Smooth muscle cell (in vitro differentiated cells): ENCODE measurements around the gene UBE2M. TPM values are rescaled to one million over a fixed set of nuclear protein-coding genes. Genes with fewer than 3 reads are reported as not detected.

Experiments
- DNase-seq: peaks from one replicate; lab custom pipeline; 2025; ENCODE audit not compliant: unreplicated experiment; lab: John Stamatoyannopoulos, UW
- H2AFZ ChIP-seq: fragments of 200-600 bp; sonication (generic); 2 replicates; pipeline ENCODE4 v1.6.0; 2016; ENCODE audit warnings: antibody characterized with exemption, low read depth, mild to moderate bottlenecking
- H3F3A ChIP-seq: fragments of 200-600 bp; sonication (generic); 2 replicates; pipeline ENCODE4 v1.6.0; 2017; ENCODE audit warnings: antibody characterized with exemption, low read depth
- H3K27ac ChIP-seq: fragments of 200-600 bp; sonication (generic); 2 replicates; pipeline ENCODE4 v1.5.1; 2016; ENCODE audit warnings: low read depth, mild to moderate bottlenecking
- H3K27me3 ChIP-seq: fragments of 200-600 bp; sonication (generic); 2 replicates; pipeline ENCODE4 v1.6.1; 2016; ENCODE audit warnings: low read depth, mild to moderate bottlenecking
- H3K36me3 ChIP-seq: fragments of 200-600 bp; sonication (generic); 2 replicates; pipeline ENCODE4 v1.5.1; 2016; ENCODE audit warnings: low read depth
- H3K4me1 ChIP-seq: fragments of 200-600 bp; sonication (generic); 2 replicates; pipeline ENCODE4 v1.5.1; 2016; ENCODE audit warnings: low read depth
- H3K4me2 ChIP-seq: fragments of 200-600 bp; sonication (generic); 2 replicates; pipeline ENCODE4 v1.6.0; 2016; ENCODE audit warnings: mild to moderate bottlenecking
- H3K4me3 ChIP-seq: fragments of 200-600 bp; sonication (generic); 2 replicates; pipeline ENCODE4 v1.5.1; 2016; ENCODE audit warnings: mild to moderate bottlenecking
- H3K79me2 ChIP-seq: fragments of 200-600 bp; sonication (generic); 2 replicates; pipeline ENCODE4 v1.6.0; 2016; ENCODE audit warnings: low read depth, mild to moderate bottlenecking
- H3K9ac ChIP-seq: fragments of 200-600 bp; sonication (generic); 2 replicates; pipeline ENCODE4 v1.6.0; 2016; ENCODE audit warnings: low read depth
- H3K9me3 ChIP-seq: fragments of 200-600 bp; sonication (generic); replicated peaks from 2 replicates; pipeline ENCODE4 v1.5.1; 2016; ENCODE audit warnings: low read depth
- H4K20me1 ChIP-seq: fragments of 200-600 bp; sonication (generic); 2 replicates; pipeline ENCODE4 v1.6.0; 2016; ENCODE audit warnings: low read depth
- WGBS: methylation state at CpG from one replicate; pipeline ENCODE4 v1.1.7; 2016; ENCODE audit warnings: low lambda C conversion rate; 5-methylcytosine and 5-hydroxymethylcytosine counted together
- polyA plus RNA-seq: library from polyadenylated mRNA; unstranded; fragments of >200 nt; fragmentation: Nextera tagmentation; extraction: Ambion mirVana; gene quantifications from 2 replicates; pipeline ENCODE4 v1.2.1, GENCODE V29; 2016
- total RNA-seq: library from RNA; depleted of rRNA; stranded (reverse); fragments of >200 nt; gene quantifications from 2 replicates; pipeline ENCODE4 v1.2.3, GENCODE V29; 2014
- TF ChIP-seq, protein P1 (sequence below): fragments of 200-600 bp; sonication (generic); IDR thresholded peaks from 2 replicates; pipeline ENCODE4 v1.5.1; 2017; ENCODE audit warnings: borderline replicate concordance, mild to moderate bottlenecking, antibody characterized with exemption; ENCODE audit not compliant: insufficient read depth, poor library complexity, severe bottlenecking

Gene UBE2M
- total and polyA plus RNA-seq, 2 experiments from 2014 or later = 45.9 to 118 TPM

DNA sequence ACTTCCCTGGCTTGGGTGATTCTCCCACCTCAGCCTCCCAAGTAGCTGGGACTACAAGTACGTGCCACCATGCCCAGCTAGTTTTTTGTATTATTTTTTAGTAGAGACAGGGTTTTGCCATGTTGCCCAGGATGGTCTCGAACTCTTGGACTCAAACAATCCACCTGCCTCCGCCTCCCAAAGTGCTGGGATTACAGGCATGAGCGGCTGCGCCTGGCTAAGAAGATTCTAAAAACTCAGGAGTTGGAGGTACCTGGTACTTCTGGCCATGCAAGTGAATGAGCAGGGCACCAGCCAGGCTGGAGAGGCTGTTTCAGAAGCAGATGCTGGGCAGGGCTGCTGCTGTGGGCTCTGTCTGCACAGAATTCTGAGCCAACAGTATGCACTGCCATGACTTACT lies 8.6 kb upstream of the UBE2M start:
- peaks cover 10% of the 10 kb centered on the region for H3F3A ChIP-seq
- TF ChIP-seq, protein P1, sequence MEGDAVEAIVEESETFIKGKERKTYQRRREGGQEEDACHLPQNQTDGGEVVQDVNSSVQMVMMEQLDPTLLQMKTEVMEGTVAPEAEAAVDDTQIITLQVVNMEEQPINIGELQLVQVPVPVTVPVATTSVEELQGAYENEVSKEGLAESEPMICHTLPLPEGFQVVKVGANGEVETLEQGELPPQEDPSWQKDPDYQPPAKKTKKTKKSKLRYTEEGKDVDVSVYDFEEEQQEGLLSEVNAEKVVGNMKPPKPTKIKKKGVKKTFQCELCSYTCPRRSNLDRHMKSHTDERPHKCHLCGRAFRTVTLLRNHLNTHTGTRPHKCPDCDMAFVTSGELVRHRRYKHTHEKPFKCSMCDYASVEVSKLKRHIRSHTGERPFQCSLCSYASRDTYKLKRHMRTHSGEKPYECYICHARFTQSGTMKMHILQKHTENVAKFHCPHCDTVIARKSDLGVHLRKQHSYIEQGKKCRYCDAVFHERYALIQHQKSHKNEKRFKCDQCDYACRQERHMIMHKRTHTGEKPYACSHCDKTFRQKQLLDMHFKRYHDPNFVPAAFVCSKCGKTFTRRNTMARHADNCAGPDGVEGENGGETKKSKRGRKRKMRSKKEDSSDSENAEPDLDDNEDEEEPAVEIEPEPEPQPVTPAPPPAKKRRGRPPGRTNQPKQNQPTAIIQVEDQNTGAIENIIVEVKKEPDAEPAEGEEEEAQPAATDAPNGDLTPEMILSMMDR = no peak
- H4K20me1 ChIP-seq = peaks cover 6% of the 10 kb centered on the region
- no peak overlapping the region for H3K9ac ChIP-seq
- no peaks in the 10 kb centered on the region for H3K36me3 ChIP-seq
- H2AFZ ChIP-seq = no peak overlapping the region
- 96% methylated on average over 5 of the region's 5 CpGs for WGBS
- no peaks in the 10 kb centered on the region for H3K9me3 ChIP-seq
- no peak overlapping the region for H3K4me2 ChIP-seq
- H3K4me1 ChIP-seq = no peaks in the 10 kb centered on the region
- DNase-seq = no peak
- no peaks in the 10 kb centered on the region for H3K27me3 ChIP-seq
- no peak overlapping the region for H3K4me3 ChIP-seq
- no peak overlapping the region for H3K27ac ChIP-seq
- H3K79me2 ChIP-seq = peaks cover 1% of the 10 kb centered on the region

DNA sequence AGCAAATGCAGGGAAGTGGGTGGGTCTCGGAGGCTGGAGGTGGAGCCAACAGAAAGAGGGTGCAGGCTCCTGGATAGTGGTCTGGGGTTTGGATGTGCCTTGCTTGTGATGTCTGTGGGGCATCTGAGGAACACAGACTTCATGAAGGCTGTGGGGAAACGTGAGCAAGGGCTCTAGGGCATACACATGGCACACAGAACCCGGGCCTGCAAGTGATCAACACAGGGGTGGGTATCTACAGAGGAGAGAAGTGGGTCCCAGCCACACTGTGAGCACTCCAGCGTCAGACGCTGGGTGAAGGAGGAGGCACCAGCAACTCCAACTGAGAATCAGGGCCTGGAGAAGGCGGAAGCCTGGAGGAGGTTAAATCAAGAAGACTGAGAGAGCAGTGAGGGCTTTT lies 5.4 kb upstream of the UBE2M start:
- no peaks in the 10 kb centered on the region for H3K27me3 ChIP-seq
- no peak overlapping the region for H3K4me2 ChIP-seq
- H3K79me2 ChIP-seq = no peaks in the 10 kb centered on the region
- no peak overlapping the region for H3K4me3 ChIP-seq
- 88% methylated on average over 6 of the region's 6 CpGs for WGBS
- no peak overlapping the region for H3K9ac ChIP-seq
- no peak for DNase-seq
- H2AFZ ChIP-seq = no peak overlapping the region
- no peaks in the 10 kb centered on the region for H3K9me3 ChIP-seq
- peaks cover 6% of the 10 kb centered on the region for H4K20me1 ChIP-seq
- peaks cover 10% of the 10 kb centered on the region for H3F3A ChIP-seq
- no peaks in the 10 kb centered on the region for H3K36me3 ChIP-seq
- H3K4me1 ChIP-seq = peaks cover 6% of the 10 kb centered on the region
- no peak overlapping the region for H3K27ac ChIP-seq
- TF ChIP-seq, protein P1 = no peak

DNA sequence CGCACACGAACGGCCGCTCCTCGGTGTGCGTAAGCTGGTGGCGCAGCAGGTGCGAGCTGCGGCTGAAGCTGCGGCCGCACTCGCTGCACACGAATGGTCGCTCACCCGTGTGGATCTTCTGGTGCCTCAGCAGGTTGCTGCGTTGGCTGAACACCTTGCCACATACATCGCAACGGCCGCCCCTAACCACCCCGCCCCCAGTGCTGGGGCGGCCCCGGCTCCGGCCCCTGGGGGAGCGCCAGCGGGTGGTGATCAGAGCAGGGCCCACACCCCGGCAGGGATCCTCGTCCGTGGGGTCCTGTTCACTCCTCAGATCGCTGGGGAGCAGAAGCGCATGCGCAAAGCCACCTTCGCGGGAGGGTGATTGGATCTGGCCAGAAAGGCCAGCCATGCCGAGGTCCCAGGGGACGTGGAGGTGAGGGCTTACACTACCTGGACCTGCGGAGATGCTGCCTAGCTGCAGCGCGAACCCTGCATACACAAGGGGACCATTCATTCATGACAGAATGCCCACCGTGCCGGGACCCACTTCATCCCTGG lies 4.7 kb upstream of the UBE2M start:
- peak overlapping the region; percentile 77 for H3K4me2 ChIP-seq
- no peaks in the 10 kb centered on the region for H3K79me2 ChIP-seq
- H3K36me3 ChIP-seq = no peaks in the 10 kb centered on the region
- DNase-seq = no peak
- H3K9ac ChIP-seq = no peak overlapping the region
- TF ChIP-seq, protein P1 = no peak
- H3K4me1 ChIP-seq = peaks cover 6% of the 10 kb centered on the region
- peaks cover 6% of the 10 kb centered on the region for H4K20me1 ChIP-seq
- H3K27me3 ChIP-seq = no peaks in the 10 kb centered on the region
- no peak overlapping the region for H2AFZ ChIP-seq
- WGBS = 57% methylated on average over 34 of the region's 40 CpGs
- peaks cover 10% of the 10 kb centered on the region for H3F3A ChIP-seq
- no peak overlapping the region for H3K27ac ChIP-seq
- no peaks in the 10 kb centered on the region for H3K9me3 ChIP-seq
- peak overlapping the region; percentile 21 for H3K4me3 ChIP-seq

DNA sequence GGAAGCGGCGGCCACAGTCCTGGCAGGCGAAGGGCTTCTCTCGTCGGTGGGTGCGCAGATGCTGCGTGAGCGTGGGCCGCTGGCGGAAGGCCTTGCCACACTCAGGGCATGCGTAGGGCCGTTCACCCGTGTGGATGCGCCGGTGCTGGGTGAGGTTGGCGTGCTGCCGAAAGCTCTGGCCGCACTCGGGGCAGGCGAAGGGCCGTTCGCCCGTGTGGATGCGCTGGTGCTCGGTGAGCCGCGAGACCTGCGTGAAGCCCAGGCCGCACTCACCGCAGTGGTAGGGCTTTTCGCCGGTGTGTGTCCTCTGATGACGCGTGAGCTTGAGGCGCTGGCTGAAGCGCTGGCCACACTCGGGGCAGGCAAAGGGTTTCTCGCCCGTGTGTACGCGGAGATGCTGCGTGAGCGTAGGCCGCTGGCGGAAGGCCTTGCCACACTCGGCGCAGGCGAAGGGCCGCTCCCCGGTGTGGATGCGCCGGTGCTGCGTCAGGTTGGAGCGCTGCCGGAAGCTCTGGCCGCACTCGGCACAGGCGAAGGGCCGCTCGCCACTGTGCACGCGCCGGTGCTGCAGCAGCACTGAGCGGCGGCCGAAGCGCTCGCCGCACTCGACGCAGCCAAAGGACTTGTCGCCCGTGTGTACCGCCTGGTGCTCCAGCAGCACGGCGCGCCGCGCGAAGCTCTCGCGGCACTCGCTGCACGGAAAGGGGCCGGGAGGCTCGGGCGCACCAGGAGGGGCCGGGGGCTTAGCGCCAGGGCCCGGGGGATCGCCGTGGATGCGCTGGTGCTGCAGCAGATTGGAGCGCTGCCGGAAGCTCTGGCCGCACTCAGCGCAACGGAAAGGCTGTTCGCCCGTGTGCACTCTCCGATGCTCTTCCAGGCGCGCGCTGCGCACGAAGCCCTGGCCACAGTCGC lies 4.0 kb upstream of the UBE2M start:
- no peak for DNase-seq
- Histone ChIP-seq H3K4me3 (peak overlapping the region; percentile 21), H3K79me2 (peaks cover 7% of the 10 kb centered on the region), H2AFZ (no peak overlapping the region), H3K9ac (no peak overlapping the region), H3K4me1 (peaks cover 9% of the 10 kb centered on the region), H3K9me3 (no peaks in the 10 kb centered on the region), H3K27me3 (no peaks in the 10 kb centered on the region), H3K36me3 (no peaks in the 10 kb centered on the region), H3K4me2 (peak overlapping the region; percentile 77), H4K20me1 (peaks cover 13% of the 10 kb centered on the region), H3F3A (peaks cover 10% of the 10 kb centered on the region), H3K27ac (no peak overlapping the region)
- WGBS = 64% methylated on average over 83 of the region's 107 CpGs
- TF ChIP-seq, protein P1 = no peak
